Retina (tissue), 1 donor: ENCODE data around the gene ATP1A2.
"Not testable (repeated sequence)": the region's sequence is repeated elsewhere in the genome, so short reads cannot be mapped to it uniquely, and the experiment has no call there.

Source experiments
- DNase-seq: peaks from one replicate; pipeline ENCODE4 v3.0.0-alpha.2; 2016

Gene ATP1A2

GRCh38 chr1:160126342-160126741, 10.8 kb downstream of the ATP1A2 start:
- DNase-seq, result not testable (repeated sequence)

GRCh38 chr1:160127381-160127780, 11.8 kb downstream of the ATP1A2 start:
- DNase-seq, result no peak

DNA sequence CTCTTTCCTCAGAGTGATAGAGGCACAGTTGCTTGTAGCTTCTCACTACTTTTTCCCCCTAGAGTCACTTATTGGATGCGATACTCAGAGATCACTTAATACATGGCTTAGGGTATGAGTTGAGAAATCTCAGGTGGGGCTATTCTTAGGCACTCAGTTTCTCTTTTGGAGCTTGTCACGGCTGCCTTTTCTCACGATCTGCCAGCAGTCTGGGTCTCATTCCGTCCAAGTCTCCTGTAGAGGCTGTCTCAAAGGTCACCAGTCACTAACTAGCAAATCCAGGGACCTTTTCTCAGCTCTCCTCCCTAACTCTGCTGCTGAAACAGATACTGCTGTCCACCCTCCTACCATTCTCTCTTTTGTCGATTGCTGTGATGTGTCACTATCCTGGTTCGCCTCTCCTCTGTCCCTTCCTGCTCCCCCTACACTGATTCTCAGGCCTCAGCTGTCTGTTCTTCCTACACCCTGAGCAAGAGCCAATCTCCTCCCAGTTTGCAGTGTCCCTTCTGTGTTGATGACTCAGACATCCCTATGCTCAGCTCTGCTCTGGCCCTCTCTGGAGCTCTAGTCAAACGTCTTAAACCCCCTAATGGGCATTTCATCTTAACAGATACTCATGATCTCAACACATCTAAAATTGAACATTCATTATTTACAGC, 12.4 kb downstream of the ATP1A2 start:
- DNase-seq, result no peak

GRCh38 chr1:160128636-160129035, 13.1 kb downstream of the ATP1A2 start:
- DNase-seq, result no peak

GRCh38 chr1:160129046-160129445, 13.5 kb downstream of the ATP1A2 start:
- no peak for DNase-seq

DNA sequence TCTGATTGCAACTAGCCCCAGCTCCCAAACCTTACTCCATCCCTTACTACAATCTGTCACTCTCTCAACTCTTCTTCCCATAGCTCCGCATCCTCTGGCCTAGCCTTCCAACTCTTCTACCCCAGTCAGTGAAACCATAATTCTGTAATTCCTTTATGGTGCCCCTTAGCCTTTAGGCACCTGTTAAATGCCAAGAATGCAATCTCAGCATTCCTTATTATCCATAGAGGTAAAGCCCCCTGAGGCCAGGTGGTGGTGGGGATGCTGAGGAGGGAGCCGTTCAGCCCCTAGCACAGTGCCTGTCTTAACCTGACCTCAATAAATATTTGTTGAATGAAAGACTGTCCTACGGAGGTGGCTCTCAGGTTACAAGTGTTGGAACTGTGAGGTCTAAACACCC, 14.0 kb downstream of the ATP1A2 start:
- DNase-seq, result no peak

DNA sequence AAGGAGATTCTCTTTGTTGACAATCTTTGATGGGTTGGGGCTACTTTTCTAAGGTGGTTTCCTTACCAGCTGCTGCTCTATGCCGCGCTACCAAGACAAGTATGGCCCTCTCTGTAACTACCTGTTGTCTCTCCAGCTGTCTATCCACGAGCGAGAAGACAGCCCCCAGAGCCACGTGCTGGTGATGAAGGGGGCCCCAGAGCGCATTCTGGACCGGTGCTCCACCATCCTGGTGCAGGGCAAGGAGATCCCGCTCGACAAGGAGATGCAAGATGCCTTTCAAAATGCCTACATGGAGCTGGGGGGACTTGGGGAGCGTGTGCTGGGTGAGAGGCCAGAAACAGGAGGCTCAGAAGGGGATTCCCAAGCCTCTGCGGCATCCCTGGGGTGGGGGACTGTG, 14.4 kb downstream of the ATP1A2 start:
- DNase-seq, result no peak

- DNase-seq, result no peak
Observed at GRCh38 chr1:160130486-160130885, 14.9 kb downstream of the ATP1A2 start.

GRCh38 chr1:160130939-160131338, 15.4 kb downstream of the ATP1A2 start:
- DNase-seq, result no peak

DNA sequence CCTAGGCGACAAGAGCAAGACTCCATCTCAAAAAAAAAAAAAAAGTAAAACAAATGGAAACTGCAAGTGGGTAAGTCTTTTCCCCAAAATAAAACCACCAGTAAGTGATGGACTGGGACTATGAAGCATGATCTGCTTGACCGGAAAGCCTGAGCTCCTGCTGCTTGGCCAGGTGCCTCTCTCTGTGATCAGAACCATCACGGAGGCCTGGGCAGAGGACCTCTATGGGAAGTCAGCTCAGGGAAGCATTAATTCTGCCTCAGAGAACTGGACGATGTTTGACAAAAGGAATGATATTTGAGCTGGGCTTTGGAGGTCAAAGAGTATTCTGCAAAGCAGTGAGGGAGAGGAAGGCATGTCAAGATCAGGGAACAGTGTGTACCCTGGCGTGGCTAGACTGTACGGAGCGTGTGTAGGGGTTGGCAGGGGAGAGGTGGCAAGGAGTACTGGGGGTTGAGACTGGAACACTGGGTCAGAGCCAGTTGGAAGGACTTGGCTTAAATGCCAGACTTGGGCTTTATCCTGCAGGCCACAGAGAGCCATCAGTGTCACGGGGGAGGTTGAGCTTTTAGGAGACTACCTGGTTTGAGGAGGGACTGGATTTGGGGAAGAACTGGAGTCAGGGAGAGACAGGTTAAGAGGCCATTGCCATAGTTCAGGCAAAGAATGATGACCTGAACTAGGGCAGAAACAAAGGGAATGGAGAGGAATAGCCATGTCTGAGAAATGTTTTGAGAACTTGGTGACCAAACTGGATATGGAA, 16.4 kb downstream of the ATP1A2 start:
- no peak for DNase-seq

DNA sequence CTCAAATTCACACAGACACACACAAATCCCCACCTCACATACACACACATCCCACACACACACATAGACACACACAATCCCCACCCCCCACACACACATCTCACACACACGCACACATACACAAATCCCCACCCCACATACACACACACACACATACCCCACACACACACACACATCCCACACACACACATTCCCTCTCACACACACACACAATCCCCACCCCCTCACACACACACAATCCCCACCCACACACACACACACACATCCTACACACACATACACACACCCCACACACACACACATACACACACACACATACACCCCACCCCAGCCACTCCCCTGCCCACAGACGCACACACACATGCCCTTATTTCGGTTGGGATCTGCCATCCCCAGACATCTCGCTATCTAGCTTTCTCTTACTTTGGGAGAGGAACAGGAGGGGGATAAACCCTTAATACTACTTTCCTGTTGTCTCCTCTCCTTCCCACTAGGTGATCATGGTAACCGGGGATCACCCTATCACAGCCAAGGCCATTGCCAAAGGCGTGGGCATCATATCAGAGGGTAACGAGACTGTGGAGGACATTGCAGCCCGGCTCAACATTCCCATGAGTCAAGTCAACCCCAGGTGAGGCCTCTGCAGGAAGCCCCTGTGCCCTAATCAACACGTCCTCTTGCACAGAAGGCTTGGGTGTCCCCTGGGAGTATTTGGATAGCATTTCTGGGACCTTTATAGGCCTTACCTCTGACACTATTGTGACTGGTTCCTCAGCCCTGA, 18.6 kb downstream of the ATP1A2 start:
- DNase-seq, result no peak

DNA sequence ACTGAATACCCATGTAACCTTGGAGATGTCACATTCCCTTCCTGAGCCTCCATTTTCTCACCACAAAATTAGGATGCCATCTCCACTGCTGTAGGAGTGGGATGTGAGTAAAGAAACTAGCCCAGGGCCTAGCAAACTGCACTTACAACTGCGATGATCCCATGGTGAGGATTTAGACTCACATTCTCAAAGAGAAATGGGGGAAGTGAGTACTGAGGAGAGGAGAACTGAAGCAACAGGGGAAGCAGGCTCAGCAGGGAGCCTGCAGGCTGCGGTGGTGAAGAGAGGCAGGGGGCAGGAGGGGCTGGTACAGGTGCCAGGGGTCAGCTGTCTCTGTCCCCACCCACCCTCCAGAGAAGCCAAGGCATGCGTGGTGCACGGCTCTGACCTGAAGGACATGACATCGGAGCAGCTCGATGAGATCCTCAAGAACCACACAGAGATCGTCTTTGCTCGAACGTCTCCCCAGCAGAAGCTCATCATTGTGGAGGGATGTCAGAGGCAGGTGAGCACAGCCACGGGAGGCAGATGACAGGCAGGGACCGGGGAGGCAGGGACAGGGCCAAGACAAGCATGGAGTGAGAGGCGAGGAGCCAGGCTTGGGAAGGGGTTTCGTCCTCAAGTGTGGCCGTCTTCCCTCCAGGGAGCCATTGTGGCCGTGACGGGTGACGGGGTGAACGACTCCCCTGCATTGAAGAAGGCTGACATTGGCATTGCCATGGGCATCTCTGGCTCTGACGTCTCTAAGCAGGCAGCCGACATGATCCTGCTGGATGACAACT, 19.4 kb downstream of the ATP1A2 start:
- DNase-seq, result no peak

GRCh38 chr1:160136121-160136925, 20.8 kb downstream of the ATP1A2 start:
- DNase-seq, result no peak

DNA sequence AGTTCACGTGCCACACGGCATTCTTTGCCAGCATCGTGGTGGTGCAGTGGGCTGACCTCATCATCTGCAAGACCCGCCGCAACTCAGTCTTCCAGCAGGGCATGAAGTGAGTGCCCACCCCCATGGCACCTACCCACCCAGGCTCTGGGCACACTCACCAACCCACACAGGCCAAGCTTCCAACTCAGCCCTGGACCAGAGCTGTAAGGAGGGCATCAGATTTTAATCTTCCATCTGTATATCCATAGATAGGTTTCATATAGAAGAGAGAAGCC, 21.3 kb downstream of the ATP1A2 start:
- no peak for DNase-seq

DNA sequence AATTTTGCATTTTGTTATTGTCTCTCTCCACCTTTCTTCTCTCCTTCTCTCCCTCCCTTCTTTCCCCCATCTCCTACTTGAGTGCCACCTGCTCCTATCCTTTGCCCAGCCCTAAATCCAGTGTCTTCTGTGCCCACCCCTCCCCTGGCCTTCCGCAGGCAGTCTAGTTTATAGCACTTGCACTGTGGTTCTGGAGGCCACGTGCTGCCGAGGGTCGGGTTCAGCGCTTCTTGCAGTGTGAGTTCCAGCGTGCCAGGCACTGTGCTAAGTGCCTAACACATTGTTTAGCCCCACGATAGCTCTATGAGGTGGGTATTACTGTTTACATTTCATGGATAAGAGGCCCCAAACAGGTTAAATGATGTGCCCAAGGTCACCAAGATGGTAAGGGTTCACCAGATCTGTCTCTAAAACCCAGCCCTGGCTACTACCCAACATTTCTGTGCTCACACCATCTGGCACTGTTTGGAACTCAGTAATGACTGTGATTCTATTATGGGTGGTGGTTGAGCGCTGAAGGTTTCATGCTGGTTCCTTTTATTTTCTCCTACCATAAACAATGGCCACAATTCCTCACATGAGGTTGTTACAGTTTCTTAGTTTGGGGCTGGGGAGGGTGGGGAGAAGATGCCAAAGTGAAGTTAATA, 21.8 kb downstream of the ATP1A2 start:
- no peak for DNase-seq

GRCh38 chr1:160139840-160140239, 24.3 kb downstream of the ATP1A2 start:
- no peak for DNase-seq

- DNase-seq, result no peak
Observed at GRCh38 chr1:160143695-160144094, 28.1 kb downstream of the ATP1A2 start.

GRCh38 chr1:160144921-160145320, 29.4 kb downstream of the ATP1A2 start:
- DNase-seq, result no peak

DNA sequence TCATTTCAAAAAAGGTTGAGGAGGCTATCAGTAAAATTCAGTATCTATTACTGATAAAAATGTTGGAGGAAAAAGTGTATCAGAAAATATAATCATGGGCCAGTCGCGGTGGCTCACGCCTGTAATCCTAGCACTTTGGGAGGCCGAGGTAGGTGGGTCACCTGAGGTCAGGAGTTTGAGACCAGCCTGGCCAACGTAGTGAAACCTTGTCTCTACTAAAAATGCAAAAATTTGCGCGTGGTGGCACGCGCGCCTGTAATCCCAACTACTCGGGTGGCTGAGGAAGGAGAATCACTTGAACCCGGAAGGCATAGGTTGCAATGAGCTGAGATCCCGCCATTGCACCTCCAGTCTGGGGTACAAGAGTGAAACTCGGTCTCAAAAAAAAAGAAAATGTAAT, 30.5 kb downstream of the ATP1A2 start:
- DNase-seq, result no peak

DNA sequence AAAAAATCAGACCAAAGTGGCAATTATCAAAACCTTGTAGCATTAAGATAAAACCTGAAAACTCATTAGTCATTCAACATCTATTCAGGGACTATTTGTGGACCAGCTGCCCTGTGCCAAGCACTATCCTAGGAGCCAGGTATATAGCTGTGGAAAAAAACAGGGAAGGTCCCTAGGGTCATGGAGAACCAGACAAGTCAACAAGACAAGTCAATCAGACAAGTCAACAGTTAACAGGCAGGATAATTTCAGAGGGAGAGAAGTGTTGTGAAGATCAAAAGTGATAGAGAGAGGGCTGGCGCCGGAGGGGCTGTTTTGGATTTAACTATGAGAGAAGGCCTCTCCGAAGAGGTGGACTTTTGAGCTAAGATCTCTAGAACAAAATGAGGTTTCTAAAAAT, 32.6 kb downstream of the ATP1A2 start:
- no peak for DNase-seq

GRCh38 chr1:160149233-160149632, 33.7 kb downstream of the ATP1A2 start:
- no peak for DNase-seq

GRCh38 chr1:160149716-160150115, 34.2 kb downstream of the ATP1A2 start:
- DNase-seq, result no peak
